ENCODE results near the gene IL1RN.

IL1RN gene

DNA sequence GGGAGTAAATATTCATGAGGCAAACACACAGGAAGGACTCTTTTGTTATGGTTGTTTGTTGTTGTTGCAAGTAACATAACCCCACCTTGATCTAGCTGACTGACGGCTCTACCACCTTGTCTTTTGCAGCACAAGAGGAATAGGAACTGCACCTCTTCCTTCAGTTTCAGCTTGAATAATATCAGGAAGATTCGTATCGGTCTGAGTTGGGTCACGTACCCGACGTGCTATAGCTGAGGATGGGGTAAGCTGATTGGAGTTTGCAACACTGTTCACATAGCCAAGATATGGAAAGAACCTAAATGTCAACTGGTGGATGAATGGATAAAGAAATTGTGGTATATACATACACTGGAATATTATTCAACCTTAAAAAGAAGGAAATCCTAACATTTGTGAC lies 14.5 kb upstream of the IL1RN start:
- no peak for DNase-seq (ENCODE audit: low read depth)
- TF ChIP-seq, protein P1, sequence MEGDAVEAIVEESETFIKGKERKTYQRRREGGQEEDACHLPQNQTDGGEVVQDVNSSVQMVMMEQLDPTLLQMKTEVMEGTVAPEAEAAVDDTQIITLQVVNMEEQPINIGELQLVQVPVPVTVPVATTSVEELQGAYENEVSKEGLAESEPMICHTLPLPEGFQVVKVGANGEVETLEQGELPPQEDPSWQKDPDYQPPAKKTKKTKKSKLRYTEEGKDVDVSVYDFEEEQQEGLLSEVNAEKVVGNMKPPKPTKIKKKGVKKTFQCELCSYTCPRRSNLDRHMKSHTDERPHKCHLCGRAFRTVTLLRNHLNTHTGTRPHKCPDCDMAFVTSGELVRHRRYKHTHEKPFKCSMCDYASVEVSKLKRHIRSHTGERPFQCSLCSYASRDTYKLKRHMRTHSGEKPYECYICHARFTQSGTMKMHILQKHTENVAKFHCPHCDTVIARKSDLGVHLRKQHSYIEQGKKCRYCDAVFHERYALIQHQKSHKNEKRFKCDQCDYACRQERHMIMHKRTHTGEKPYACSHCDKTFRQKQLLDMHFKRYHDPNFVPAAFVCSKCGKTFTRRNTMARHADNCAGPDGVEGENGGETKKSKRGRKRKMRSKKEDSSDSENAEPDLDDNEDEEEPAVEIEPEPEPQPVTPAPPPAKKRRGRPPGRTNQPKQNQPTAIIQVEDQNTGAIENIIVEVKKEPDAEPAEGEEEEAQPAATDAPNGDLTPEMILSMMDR (conservative IDR thresholded peaks at IDR 0.05; ENCODE audit: control insufficient read depth, insufficient read depth, low read depth, low read length): no peak
- no peak overlapping the region for H3K4me3 ChIP-seq (ENCODE audit: control insufficient read depth, low read depth, low read length)

DNA sequence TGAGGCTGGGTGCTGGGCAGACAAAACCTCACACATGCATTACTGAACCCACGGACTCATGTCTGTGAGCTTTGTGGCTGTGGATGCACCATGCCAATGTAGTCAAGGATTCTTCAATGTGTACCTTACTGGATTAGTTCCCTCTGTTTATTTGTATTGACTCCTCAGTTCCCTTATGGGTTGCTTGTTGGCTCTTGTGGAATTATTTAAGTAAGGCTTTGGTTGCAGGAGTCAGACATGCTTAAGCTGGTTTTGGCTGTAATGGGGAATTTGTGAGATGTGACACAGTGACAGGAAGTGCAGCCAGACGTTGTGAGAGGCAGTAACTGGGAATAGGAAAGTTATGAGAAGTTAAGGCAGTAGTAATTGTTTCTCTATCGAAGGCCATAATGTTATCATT lies 13.6 kb upstream of the IL1RN start:
- no peak overlapping the region for H3K4me3 ChIP-seq (ENCODE audit: control insufficient read depth, low read depth, low read length)
- no peak for DNase-seq (ENCODE audit: low read depth)
- TF ChIP-seq, protein P1 (conservative IDR thresholded peaks at IDR 0.05; ENCODE audit: control insufficient read depth, insufficient read depth, low read depth, low read length): no peak

DNA sequence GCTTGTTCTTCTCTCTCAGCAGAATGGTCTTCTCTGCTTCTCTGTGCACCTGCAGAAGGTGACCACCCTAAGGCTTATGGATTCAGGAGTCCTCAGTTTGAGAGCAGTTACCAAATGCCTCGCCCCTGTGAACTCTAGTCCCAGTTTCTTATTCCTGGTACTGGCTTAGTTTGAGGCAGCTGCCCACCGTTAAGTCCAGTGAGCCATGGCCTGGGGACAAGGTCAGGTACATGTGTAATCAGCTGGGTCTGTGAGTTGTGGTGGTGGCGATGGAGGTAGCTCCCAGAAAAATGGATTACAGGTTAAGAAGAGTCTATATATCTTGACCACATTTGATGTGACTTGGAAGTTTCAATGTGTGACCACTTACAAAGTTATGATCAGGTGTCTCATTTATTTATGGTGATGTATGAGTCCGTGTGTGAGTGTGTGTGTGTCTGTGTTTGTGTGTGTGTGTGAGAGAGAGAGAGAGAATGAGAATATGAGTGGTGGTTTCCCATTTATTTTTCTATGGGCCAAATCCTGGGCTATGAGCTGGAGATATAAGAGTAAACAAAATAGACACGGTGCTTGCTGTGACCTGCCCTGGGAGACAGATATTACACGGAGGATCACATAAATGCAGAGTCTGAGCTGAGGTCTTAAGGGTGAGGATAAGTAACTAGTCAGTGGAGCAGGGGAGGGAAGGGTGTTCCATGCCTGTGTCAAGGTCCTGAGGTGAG lies 13.0 kb upstream of the IL1RN start:
- DNase-seq (ENCODE audit: low read depth): no peak

DNA sequence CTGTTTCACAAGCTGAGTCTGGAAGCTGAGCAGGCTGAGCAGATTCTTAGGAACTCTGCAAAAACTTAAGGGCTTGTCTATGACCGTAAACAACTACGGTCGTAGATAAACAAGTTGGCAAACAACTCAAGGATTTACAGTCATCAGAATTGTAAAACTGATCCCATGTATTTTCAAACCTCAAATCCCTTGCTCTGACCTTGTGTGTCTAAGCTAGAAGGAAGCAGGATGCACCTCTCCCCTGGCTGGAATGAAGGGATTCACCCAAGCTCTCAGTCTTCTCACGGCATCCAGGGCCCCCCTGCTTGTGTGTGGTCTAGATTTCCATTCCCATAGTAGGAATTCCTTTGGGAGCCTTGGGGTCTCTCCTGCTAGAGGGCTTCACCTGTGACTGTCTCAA lies 12.4 kb upstream of the IL1RN start:
- H3K4me3 ChIP-seq (ENCODE audit: control insufficient read depth, low read depth, low read length): no peak overlapping the region
- TF ChIP-seq, protein P1 (conservative IDR thresholded peaks at IDR 0.05; ENCODE audit: control insufficient read depth, insufficient read depth, low read depth, low read length): no peak
- DNase-seq (ENCODE audit: low read depth): no peak

More for the DNA sequence above, 13.0 kb upstream of the IL1RN start:
- no peak overlapping the region for H3K4me3 ChIP-seq (ENCODE audit: control insufficient read depth, low read depth, low read length)
- TF ChIP-seq, protein P1 (conservative IDR thresholded peaks at IDR 0.05; ENCODE audit: control insufficient read depth, insufficient read depth, low read depth, low read length): no peak

DNA sequence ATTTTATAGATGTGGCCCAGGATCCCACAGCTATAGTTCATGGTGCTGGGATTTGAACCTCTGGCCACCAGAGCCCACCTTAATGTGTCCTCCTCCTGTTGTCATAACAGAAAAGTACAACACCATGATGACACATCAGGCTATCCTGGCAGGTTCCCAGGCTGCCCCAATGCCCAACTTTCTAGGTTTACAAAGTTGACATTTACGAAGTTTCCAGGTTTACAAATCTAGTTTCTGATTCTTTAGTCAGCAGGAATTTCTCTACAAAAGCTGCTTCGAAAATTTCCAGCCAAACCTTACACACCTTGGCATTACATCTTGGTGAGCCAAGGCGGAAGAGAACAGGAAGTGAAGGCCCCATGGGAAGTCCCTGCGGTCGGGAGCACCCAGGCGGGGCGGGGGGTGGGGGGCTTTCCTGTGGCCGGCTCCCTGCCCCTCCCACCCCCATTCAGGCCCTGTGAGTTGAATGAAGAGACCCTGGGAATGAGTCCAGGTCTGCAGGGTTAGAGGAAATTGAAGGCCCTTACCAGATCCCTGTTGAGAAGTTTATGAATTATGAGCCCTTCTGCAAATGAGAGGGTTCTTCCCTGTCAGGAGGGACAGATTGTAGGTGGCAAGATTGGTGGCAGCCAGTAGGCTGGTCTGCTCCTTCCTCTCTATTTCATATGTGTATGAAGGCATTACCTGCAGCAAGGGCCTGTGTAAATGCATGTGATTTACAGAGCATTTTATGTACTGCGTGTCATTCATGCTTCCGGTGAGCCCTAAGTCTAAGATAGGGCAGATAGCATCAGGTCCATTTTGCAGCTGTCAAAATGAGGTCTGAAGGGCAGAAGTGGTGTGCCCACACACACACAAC lies 11.1 kb upstream of the IL1RN start:
- TF ChIP-seq, protein P1 (conservative IDR thresholded peaks at IDR 0.05; ENCODE audit: control insufficient read depth, insufficient read depth, low read depth, low read length): no peak
- no peak overlapping the region for H3K4me3 ChIP-seq (ENCODE audit: control insufficient read depth, low read depth, low read length)
- peak; percentile 21 for DNase-seq (ENCODE audit: low read depth)

DNA sequence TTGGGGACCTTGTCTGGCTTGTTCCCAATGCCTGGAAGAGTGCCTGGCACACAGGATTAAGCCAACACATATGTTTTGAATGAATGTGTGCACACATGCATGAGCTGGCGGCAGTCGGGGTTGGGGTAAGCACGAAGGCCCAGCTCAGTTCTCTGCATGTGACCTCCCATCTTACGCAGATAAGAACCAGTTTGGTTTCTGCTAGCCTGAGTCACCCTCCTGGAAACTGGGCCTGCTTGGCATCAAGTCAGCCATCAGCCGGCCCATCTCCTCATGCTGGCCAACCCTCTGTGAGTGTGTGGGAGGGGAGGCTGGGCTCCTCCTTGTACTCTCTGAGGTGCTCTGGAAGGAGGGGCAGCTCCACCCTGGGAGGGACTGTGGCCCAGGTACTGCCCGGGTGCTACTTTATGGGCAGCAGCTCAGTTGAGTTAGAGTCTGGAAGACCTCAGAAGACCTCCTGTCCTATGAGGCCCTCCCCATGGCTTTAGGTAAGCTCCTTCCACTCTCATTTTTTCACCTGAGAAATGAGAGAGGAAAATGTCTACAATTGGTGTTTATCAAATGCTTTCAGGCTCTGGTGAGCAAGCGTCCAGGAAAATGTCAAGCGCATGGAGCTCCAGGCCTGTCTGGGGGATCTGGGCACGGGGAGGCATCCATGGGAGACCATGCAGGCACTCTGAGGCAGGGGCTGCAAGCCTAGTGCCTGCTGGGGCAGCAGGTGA lies 9.7 kb upstream of the IL1RN start:
- H3K4me3 ChIP-seq (ENCODE audit: control insufficient read depth, low read depth, low read length): no peak overlapping the region
- DNase-seq (ENCODE audit: low read depth): peak; percentile 97

More for the DNA sequence above, 9.7 kb upstream of the IL1RN start:
- TF ChIP-seq, protein P1 (conservative IDR thresholded peaks at IDR 0.05; ENCODE audit: control insufficient read depth, insufficient read depth, low read depth, low read length): no peak
